Glutamatergic neuron (in vitro differentiated cells): ENCODE results near the gene ROS1. TPM values are rescaled to one million over a fixed set of nuclear protein-coding genes. Genes with fewer than 3 reads are reported as not detected.

Experiments
- DNase-seq: peaks from one replicate; pipeline ENCODE4 v3.0.0; 2022
- H3K27ac Mint-ChIP-seq: one replicate; pipeline ENCODE4 v1.8.0; 2020; ENCODE audit warnings: mild to moderate bottlenecking, mixed read lengths, inconsistent platforms; ENCODE audit not compliant: unreplicated experiment
- H3K27me3 Mint-ChIP-seq: one replicate; pipeline ENCODE4 v1.8.0; 2020; ENCODE audit warnings: mild to moderate bottlenecking, moderate library complexity, mixed read lengths, inconsistent platforms; ENCODE audit not compliant: unreplicated experiment
- H3K36me3 Mint-ChIP-seq: one replicate; pipeline ENCODE4 v1.8.0; 2020; ENCODE audit warnings: mild to moderate bottlenecking, mixed read lengths, inconsistent platforms; ENCODE audit not compliant: unreplicated experiment
- H3K4me1 Mint-ChIP-seq: one replicate; pipeline ENCODE4 v1.8.0; 2020; ENCODE audit warnings: mild to moderate bottlenecking, low read depth, mixed read lengths, inconsistent platforms; ENCODE audit not compliant: unreplicated experiment
- H3K4me3 Mint-ChIP-seq: one replicate; pipeline ENCODE4 v1.8.0; 2020; ENCODE audit warnings: mild to moderate bottlenecking, mixed read lengths, inconsistent platforms; ENCODE audit not compliant: unreplicated experiment
- H3K9me3 Mint-ChIP-seq: one replicate; pipeline ENCODE4 v1.8.0; 2020; ENCODE audit warnings: mild to moderate bottlenecking, moderate library complexity, mixed read lengths, inconsistent platforms; ENCODE audit not compliant: unreplicated experiment
- total RNA-seq: library from RNA; stranded (reverse); fragmentation: NEBNext Ultra II Directional; extraction: Animal tissue kit (Norgen Biotek cat#: 25700); gene quantifications from one replicate; pipeline ENCODE4 v1.2.1, GENCODE V29; 2021; ENCODE audit not compliant: unreplicated experiment
- TF ChIP-seq, protein P1 (sequence below): fragments of 200-600 bp; sonication (generic); IDR thresholded peaks from one replicate; pipeline ENCODE4 v1.5.0; 2021; ENCODE audit not compliant: partially characterized antibody, unreplicated experiment

Gene ROS1
- total RNA-seq, 1 donor from 2014 or later: not detected

- no peak overlapping the region for H3K4me3 Mint-ChIP-seq
- DNase-seq: no peak
- no peaks in the 10 kb centered on the region for H3K27me3 Mint-ChIP-seq
- H3K27ac Mint-ChIP-seq: no peak overlapping the region
- H3K4me1 Mint-ChIP-seq: no peaks in the 10 kb centered on the region
- H3K36me3 Mint-ChIP-seq: no peaks in the 10 kb centered on the region
- peaks cover 2% of the 10 kb centered on the region for H3K9me3 Mint-ChIP-seq
- TF ChIP-seq, protein P1, sequence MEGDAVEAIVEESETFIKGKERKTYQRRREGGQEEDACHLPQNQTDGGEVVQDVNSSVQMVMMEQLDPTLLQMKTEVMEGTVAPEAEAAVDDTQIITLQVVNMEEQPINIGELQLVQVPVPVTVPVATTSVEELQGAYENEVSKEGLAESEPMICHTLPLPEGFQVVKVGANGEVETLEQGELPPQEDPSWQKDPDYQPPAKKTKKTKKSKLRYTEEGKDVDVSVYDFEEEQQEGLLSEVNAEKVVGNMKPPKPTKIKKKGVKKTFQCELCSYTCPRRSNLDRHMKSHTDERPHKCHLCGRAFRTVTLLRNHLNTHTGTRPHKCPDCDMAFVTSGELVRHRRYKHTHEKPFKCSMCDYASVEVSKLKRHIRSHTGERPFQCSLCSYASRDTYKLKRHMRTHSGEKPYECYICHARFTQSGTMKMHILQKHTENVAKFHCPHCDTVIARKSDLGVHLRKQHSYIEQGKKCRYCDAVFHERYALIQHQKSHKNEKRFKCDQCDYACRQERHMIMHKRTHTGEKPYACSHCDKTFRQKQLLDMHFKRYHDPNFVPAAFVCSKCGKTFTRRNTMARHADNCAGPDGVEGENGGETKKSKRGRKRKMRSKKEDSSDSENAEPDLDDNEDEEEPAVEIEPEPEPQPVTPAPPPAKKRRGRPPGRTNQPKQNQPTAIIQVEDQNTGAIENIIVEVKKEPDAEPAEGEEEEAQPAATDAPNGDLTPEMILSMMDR: no peak
Observed at GRCh38 chr6:117309611-117310010, 116.1 kb downstream of the ROS1 start.

DNA sequence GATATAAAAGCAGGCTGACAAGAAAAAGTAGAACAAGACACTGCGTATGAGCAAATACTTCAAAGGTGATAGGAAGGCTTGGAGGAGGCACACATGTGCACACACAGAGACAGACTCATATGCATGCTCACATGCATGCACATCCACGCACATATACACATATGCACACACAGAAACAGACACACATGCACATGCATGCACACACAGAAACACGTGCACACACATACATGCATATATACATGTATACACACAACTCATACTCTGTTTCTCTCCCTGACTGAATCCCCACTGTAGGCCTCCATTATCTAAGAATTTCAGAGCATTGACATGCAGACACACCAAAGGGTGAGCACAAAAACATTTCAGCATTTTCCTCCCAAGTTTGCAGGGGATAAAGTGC is 116.7 kb downstream of the ROS1 start:
- Mint-ChIP-seq H3K9me3 (peaks cover 2% of the 10 kb centered on the region), H3K27ac (no peak overlapping the region), H3K4me3 (no peak overlapping the region), H3K36me3 (no peaks in the 10 kb centered on the region), H3K27me3 (no peaks in the 10 kb centered on the region), H3K4me1 (no peaks in the 10 kb centered on the region)
- TF ChIP-seq, protein P1: no peak
- DNase-seq: no peak

GRCh38 chr6:117307655-117308054 is 118.1 kb downstream of the ROS1 start:
- Mint-ChIP-seq H3K27ac (no peak overlapping the region), H3K4me1 (no peaks in the 10 kb centered on the region), H3K36me3 (no peaks in the 10 kb centered on the region), H3K4me3 (no peak overlapping the region), H3K27me3 (no peaks in the 10 kb centered on the region), H3K9me3 (peaks cover 2% of the 10 kb centered on the region)
- TF ChIP-seq, protein P1: no peak
- DNase-seq: no peak

DNA sequence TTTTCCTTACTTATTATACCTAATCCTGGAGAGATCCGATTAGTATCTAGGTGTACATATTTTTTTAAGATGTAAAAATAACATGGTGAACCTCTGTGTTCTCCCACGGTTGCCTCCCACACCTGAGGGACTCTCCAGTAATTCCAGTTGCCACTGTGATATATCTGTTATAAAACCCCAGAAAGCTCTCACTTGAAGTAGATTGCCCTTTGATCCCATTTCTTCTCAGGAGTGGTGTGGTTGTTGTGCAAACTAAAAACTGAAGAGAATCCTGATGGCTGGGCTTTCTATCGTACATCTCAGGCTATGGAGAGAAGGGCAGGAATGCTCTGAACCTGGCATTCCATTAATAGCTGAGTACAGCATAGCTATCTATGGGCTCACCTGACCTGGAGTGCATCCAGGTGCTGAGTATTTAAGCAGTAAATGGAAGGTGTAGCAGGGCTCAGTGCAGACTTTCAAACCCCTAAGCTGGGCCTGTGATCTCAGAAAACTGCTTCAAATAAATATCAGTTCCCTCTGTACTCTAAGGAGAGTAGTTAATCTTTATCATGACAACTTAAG is 119.4 kb downstream of the ROS1 start:
- no peak overlapping the region for H3K27ac Mint-ChIP-seq
- TF ChIP-seq, protein P1: no peak

DNA sequence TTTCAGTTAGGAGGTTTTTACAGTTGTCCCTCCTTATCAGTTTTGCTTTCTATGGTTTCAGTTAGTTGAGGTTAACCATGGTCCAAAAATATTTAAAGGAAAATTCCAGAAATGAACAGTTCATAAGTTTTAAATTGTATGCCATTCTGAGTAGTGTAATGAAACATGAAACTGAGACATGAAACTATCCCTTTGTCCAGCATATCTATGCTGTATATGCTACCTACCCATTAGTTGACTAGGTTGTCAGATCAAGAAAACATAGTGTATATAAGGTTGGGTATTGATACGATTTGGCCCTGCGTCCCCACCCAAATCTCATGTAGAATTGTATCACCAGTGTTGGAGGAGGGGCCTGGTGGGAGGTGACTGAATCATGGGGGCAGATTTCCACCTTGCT is 121.3 kb downstream of the ROS1 start:
- no peaks in the 10 kb centered on the region for H3K27me3 Mint-ChIP-seq
- H3K4me1 Mint-ChIP-seq: no peaks in the 10 kb centered on the region
- no peak overlapping the region for H3K4me3 Mint-ChIP-seq
- no peaks in the 10 kb centered on the region for H3K36me3 Mint-ChIP-seq
- DNase-seq: no peak
- TF ChIP-seq, protein P1: no peak
- H3K27ac Mint-ChIP-seq: no peak overlapping the region
- H3K9me3 Mint-ChIP-seq: no peaks in the 10 kb centered on the region

More for the DNA sequence above, 119.4 kb downstream of the ROS1 start:
- DNase-seq: no peak
- Mint-ChIP-seq H3K9me3 (no peaks in the 10 kb centered on the region), H3K4me3 (no peak overlapping the region), H3K27me3 (no peaks in the 10 kb centered on the region), H3K4me1 (no peaks in the 10 kb centered on the region), H3K36me3 (no peaks in the 10 kb centered on the region)
